Liver (tissue), 9 donors: Measurements from ENCODE around the gene ZNF148. TPM values are rescaled to one million over a fixed set of nuclear protein-coding genes. Genes with fewer than 3 reads are reported as not detected.

Source experiments
- DNase-seq: peaks from one replicate; pipeline ENCODE4 v3.0.0-alpha.2; 2017; ENCODE audit warnings: low spot score
- H3K27ac ChIP-seq, 2 donors: one replicate each; pipeline ENCODE4 v1.7.0; 2013; ENCODE audit warnings: inconsistent platforms in 2 of 2, low read length in 2 of 2, control low read depth in 1 of 2, low read depth in 1 of 2, mild to moderate bottlenecking in 1 of 2
- H3K27me3 ChIP-seq, 4 donors: one replicate each; pipeline versions ENCODE4 v1.6.1 to v1.7.0; 2013; ENCODE audit warnings: low read length in 3 of 4, inconsistent platforms in 1 of 4, mild to moderate bottlenecking in 1 of 4, moderate library complexity in 1 of 4; ENCODE audit not compliant: control insufficient read depth in 4 of 4, insufficient read depth in 4 of 4
- H3K36me3 ChIP-seq, 4 donors: one replicate each; pipeline versions ENCODE4 v1.6.1 to v1.7.0; 2013; ENCODE audit warnings: low read length in 3 of 4, mild to moderate bottlenecking in 3 of 4, low read depth in 1 of 4, moderate library complexity in 1 of 4; ENCODE audit not compliant: control insufficient read depth in 4 of 4, insufficient read depth in 3 of 4
- H3K4me1 ChIP-seq, 4 donors: one replicate each; pipeline versions ENCODE4 v1.6.1 to v1.7.0; 2013; ENCODE audit warnings: low read length in 3 of 4, mild to moderate bottlenecking in 3 of 4, moderate library complexity in 1 of 4; ENCODE audit not compliant: control insufficient read depth in 4 of 4, insufficient read depth in 4 of 4
- H3K4me3 ChIP-seq, 3 donors: one replicate each; pipeline versions ENCODE4 v1.6.1 to v1.7.0; 2013; ENCODE audit warnings: low read length in 3 of 3, control low read depth in 1 of 3, low read depth in 1 of 3, mild to moderate bottlenecking in 1 of 3
- H3K9ac ChIP-seq, 2 donors: one replicate each; pipeline ENCODE4 v1.7.0; 2013; ENCODE audit warnings: low read length in 2 of 2, mild to moderate bottlenecking in 2 of 2, moderate library complexity in 2 of 2, control low read depth in 1 of 2, low read depth in 1 of 2
- H3K9me3 ChIP-seq, 4 donors: one replicate each; pipeline versions ENCODE4 v1.6.1 to v1.7.0; 2013; ENCODE audit warnings: low read length in 3 of 4; ENCODE audit not compliant: control insufficient read depth in 4 of 4
- ATF3 ChIP-seq: IDR thresholded peaks from 2 replicates; pipeline ENCODE4 v1.6.1; 2016; ENCODE audit warnings: antibody characterized with exemption
- CTCF ChIP-seq: fragments of 150-350 bp; IDR thresholded peaks from 2 replicates; pipeline ENCODE4 v1.5.1; 2017; ENCODE audit warnings: improper control_type of control experiment, low read depth, low read length; ENCODE audit not compliant: missing input control
- EGR1 ChIP-seq, 2 donors: IDR thresholded peaks; 2 replicates each; pipeline ENCODE4 v1.6.1; 2016 to 2018; ENCODE audit warnings: antibody characterized with exemption in 2 of 2, low read depth in 2 of 2
- FOXA1 ChIP-seq: IDR thresholded peaks from 2 replicates; pipeline ENCODE4 v1.6.1; 2016; ENCODE audit warnings: antibody characterized with exemption
- FOXA2 ChIP-seq: IDR thresholded peaks from 2 replicates; pipeline ENCODE4 v1.6.1; 2016; ENCODE audit warnings: antibody characterized with exemption
- GABPA ChIP-seq, 2 donors: IDR thresholded peaks in 1 of 2; conservative IDR thresholded peaks in 1 of 2; 2 replicates each; pipeline ENCODE4 v1.6.1; 2016; ENCODE audit warnings: antibody characterized with exemption in 2 of 2, mild to moderate bottlenecking in 1 of 2, moderate library complexity in 1 of 2
- MAX ChIP-seq: IDR thresholded peaks from 2 replicates; pipeline ENCODE4 v1.6.1; 2016; ENCODE audit warnings: antibody characterized with exemption
- REST ChIP-seq: IDR thresholded peaks from 2 replicates; pipeline ENCODE4 v1.6.1; 2016; ENCODE audit warnings: antibody characterized with exemption, mild to moderate bottlenecking
- SP1 ChIP-seq: IDR thresholded peaks from 2 replicates; pipeline ENCODE4 v1.6.1; 2018; ENCODE audit warnings: antibody characterized with exemption, mild to moderate bottlenecking
- TAF1 ChIP-seq: conservative IDR thresholded peaks from 2 replicates; pipeline ENCODE4 v1.6.1; 2016; ENCODE audit warnings: antibody characterized with exemption, mild to moderate bottlenecking
- YY1 ChIP-seq: IDR thresholded peaks from 2 replicates; pipeline ENCODE4 v1.6.1; 2016; ENCODE audit warnings: antibody characterized with exemption, mild to moderate bottlenecking
- ZBTB33 ChIP-seq: IDR thresholded peaks from 2 replicates; pipeline ENCODE4 v1.6.1; 2016; ENCODE audit warnings: antibody characterized with exemption
- WGBS: extraction: QIAGEN DNeasy Blood & Tissue Kit; methylation state at CpG from one replicate; pipeline ENCODE4 v1.1.7; 2013; 5-methylcytosine and 5-hydroxymethylcytosine counted together
- polyA plus RNA-seq, 2 donors: library from polyadenylated mRNA; stranded (reverse) in 1 of 2; unstranded in 1 of 2; fragments of 200-250 nt in 1 of 2; fragments of >200 nt in 1 of 2; fragmentation: Nextera tagmentation in 1 of 2; extraction: Ambion mirVana in 1 of 2; gene quantifications; one replicate each; pipeline versions ENCODE4 v1.2.1 to v1.2.3, GENCODE V29; 2013 to 2015
- total RNA-seq, 2 donors: library from RNA; depleted of rRNA; stranded (reverse); fragments of >200 nt; gene quantifications; one replicate each; pipeline ENCODE4 v1.2.3, GENCODE V29; 2014
- donor health status: healthy.
- donor health status: healthy.
- donor health status: healthy.
- donor health status: healthy.
- donor health status: healthy.

Gene ZNF148
- total and polyA plus RNA-seq, 4 donors, result 4.0 to 20.3 (median 17.1) TPM

GRCh38 chr3:125351814-125352456, 23.2 kb downstream of the ZNF148 start:
- DNase-seq, result no peak
- no peaks in the 10 kb centered on the region for H3K9me3 ChIP-seq
- TF ChIP-seq ATF3 (no peak), EGR1 (IDR thresholded peaks at IDR 0.05; ENCODE audit: low read depth in 2 of 2) (no peak), MAX (no peak), YY1 (no peak)
- peaks cover 3 to 35% (median 18%) of the 10 kb centered on the region in 4 donors for H3K4me1 ChIP-seq
- WGBS, result 41% methylated on average over 2 of the region's 2 CpGs
- H3K9ac ChIP-seq, result no peak overlapping the region
- H3K4me3 ChIP-seq, result no peak overlapping the region
- no peak overlapping the region for H3K27ac ChIP-seq
- no peaks in the 10 kb centered on the region for H3K27me3 ChIP-seq
- H3K36me3 ChIP-seq, result no peaks in the 10 kb centered on the region

GRCh38 chr3:125351152-125351551, 24.0 kb downstream of the ZNF148 start:
- H3K4me1 ChIP-seq, result peaks cover 2 to 31% (median 12%) of the 10 kb centered on the region in 4 donors

GRCh38 chr3:125350597-125350996, 24.5 kb downstream of the ZNF148 start:
- no peak for DNase-seq
- no peaks in the 10 kb centered on the region for H3K9me3 ChIP-seq
- no peak overlapping the region for H3K27ac ChIP-seq
- no peak overlapping the region for H3K4me3 ChIP-seq
- H3K4me1 ChIP-seq, result peaks cover 3 to 26% (median 10%) of the 10 kb centered on the region in 4 donors
- H3K9ac ChIP-seq, result no peak overlapping the region
- H3K27me3 ChIP-seq, result no peaks in the 10 kb centered on the region
- 77% methylated on average over 5 of the region's 5 CpGs for WGBS
- H3K36me3 ChIP-seq, result no peaks in the 10 kb centered on the region
- TF ChIP-seq ATF3, result no peak
- no peak for TF ChIP-seq ZBTB33
- TF ChIP-seq YY1, result no peak
- TF ChIP-seq TAF1, result no peak
- no peak for TF ChIP-seq FOXA2
- no peak for TF ChIP-seq REST
- no peak for TF ChIP-seq MAX
- TF ChIP-seq FOXA1, result no peak
- no peak for TF ChIP-seq CTCF
- no peak for TF ChIP-seq GABPA (IDR thresholded peaks at IDR 0.05 in 1 of 2, conservative IDR thresholded peaks at IDR 0.05 in 1 of 2)

More at GRCh38 chr3:125351152-125351551, 24.0 kb downstream of the ZNF148 start:
- WGBS, result 97% methylated on average over 7 of the region's 7 CpGs
- Histone ChIP-seq H3K36me3 (no peaks in the 10 kb centered on the region), H3K9me3 (no peaks in the 10 kb centered on the region), H3K27me3 (no peaks in the 10 kb centered on the region), H3K9ac (no peak overlapping the region), H3K27ac (no peak overlapping the region), H3K4me3 (no peak overlapping the region)
- TF ChIP-seq SP1 (no peak), EGR1 (IDR thresholded peaks at IDR 0.05; ENCODE audit: low read depth in 2 of 2) (no peak), ZBTB33 (no peak), FOXA2 (no peak), TAF1 (no peak)
- no peak for DNase-seq
